ENCODE data around the gene LGSN.

- TF ChIP-seq CTCF (IDR thresholded peaks at IDR 0.05): no peak
- TF ChIP-seq POLR2A (IDR thresholded peaks at IDR 0.05): no peak
Measured at GRCh38 chr6:63269470-63269869, 50.3 kb downstream of the LGSN start.
